CD4-positive, alpha-beta T cell treated with Interferon gamma for 1 hour (primary cell): ENCODE measurements around the gene ZDHHC1.

Experiments used
- DNase-seq: peaks from one replicate; pipeline ENCODE4 v3.0.0-alpha.2; 2020

Gene ZDHHC1

GRCh38 chr16:67406111-67406971 is 9.9 kb downstream of the ZDHHC1 start:
- DNase-seq, result no peak

DNA sequence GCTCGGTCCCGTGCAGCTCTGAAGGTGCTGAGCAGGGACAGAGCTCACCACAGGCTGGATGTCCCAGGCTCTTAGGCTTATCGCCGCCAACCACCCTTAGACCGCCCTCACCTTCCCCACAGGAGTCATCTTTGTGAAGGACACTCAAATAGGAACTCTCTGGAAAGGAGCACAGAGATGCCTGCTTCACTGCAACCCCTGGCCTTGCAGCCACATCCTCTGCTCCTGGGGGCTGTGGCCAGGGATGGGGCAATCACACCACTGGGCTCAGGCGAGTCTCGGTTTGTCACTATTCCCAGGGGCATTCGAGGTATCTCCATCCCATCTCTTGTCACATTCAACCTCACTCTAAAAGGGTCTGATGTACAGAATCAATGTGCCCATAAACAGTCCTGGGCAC is 10.9 kb downstream of the ZDHHC1 start:
- DNase-seq, result no peak

DNA sequence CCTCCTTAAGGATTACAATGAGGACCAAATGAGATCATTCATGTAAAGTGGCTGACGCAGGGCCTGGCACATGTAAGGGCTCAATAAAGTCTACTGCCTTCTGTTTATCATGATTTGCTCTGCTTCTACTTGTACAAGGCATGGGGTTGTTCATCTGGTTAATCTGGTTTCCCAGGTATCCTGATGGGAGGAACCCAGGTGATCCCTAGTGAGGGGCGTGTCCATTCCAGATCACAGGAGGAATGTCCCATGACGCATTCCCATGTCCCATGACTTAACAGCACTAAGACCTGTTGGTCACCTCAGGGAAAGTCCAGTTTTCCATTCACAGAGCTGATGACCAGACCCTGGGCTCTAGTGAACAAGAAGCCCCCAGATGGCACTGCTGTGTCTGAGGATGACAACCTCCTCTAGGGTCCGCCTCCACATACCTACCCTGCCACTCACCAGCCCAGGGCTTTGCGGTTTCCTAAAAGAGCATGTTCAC is 11.5 kb downstream of the ZDHHC1 start:
- DNase-seq, result no peak

DNA sequence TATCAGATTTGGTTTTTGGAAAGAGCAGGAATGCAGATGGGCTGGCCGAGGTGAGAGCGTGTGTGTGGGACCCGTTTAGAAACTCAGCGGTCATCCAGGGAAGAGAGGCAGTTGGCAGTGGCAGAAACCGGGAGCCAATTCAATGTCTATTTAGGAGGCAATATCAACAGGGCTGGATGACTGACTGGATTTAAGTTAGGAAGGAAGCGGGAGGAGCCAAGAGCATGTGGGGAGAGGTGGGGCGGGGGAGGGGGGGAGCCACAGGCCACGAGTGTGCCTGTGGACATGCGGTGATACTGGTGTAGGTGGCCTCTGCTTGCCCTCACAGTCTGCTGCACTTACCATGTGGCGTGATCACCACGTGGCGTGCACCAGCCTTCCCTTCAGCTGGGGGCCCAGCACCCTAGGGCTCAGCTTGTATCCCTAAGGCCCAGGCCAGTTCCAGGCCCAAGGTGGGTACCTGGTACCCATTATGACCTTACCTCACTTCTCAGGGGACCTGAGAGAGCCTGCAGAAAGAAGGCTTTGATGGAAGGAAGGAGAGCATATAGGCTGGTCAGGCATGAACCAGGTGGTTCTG is 12.2 kb downstream of the ZDHHC1 start:
- DNase-seq, result no peak

- DNase-seq, result no peak
Observed at GRCh38 chr16:67400901-67401300, 15.4 kb downstream of the ZDHHC1 start.

DNA sequence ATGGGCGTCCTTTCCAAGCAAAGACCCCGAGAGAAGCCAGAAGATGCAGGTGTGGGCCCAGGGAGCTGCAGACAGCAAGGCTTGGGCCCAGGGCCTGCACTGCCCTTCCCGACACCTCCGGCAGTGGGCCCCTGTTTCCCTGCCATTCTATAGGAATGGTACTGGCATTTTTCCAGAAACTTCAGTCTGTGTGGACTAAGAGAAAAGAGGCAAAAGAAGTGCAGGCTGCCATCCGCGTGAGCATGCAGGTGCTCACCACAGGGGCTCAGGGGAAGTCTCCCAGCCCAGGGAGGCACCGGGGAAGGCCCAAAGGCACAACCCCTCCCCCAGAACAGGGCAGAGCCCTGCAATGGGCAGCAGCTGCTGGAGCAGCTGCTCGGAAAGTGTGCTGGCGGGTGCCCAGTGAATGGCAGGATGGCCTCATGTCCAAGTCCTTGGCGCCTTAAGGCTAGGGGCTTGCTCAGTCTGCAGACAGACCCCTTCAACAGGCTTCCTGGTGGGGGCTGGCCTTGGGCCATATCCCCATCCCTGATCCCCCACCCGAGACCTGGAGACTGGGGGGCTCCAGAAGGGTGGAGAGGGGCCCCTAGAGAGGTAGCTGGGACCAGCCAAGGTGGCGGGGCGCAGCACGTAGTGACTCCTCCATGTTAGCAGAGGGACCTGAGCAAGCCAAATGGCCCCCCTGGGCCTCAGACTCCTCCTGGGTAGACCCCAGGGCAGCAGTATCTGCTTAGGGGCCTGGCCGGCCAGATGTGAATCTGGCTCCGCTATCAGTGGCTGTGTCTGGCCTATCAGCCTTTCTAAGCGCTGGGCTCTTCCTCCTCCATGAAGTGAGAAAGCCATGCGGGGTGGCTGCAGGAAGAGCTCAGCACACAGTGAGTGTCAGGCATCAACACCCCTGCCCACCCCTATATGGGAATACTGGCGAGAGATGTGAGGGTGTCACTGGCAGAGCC is 16.2 kb downstream of the ZDHHC1 start:
- no peak for DNase-seq

DNA sequence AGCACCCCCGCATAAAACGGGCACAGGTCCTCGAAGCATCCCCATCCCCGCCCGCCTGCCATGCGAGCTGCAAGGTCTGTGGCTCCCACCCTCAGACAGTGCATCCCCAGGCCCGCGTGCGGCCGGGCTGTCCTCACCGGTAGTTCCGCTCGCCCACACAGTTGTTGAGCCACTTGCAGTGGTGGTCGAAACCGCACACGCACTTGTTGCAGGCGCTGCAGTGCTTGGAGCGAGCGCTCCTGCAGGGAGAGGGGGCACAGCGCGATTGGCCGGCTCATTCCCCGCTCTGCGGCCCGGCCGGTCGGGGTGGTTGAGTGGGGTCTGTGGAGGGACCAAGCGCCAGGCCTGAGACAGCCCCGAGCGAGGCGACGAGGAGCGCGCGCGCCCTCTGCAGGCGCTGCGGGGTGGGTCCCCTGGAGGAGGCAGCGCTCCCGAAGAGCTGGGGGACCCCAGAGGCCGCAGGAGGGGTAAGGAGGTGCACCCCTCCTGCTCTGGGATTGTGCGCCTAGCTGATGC is 17.0 kb downstream of the ZDHHC1 start:
- DNase-seq, result peak; percentile 39

DNA sequence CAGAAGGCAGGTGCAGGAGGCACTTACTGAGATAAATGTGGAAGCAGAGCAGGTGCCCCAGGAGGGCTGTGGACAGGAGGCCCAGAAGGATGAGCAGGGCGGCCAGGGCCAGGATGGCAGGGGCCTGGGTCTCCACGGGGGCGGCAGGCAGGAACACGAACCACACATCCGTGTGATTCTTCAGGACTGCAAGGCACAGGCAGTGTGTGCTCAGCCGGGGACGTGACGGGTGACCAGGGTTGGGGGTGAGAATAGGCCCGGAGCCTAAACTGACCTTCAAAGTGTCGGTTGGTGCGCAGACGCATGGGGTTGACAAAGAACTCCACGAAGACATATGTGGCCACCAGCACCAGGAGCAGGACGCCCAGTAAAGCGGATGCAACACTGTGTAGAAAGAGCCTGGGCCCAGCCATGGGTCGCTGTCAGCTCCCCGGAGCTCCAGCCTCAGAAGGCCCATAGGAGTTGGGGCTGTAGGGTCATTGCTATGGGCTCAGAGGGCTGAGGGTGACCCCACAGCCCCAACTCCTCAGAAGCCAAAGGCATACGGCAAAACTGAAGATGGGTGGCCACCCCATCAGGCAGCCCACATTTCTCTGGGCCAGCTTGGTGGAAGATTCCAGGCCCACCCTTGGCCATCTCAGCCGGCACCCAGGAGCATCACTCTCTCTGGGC is 17.6 kb downstream of the ZDHHC1 start:
- DNase-seq, result no peak

DNA sequence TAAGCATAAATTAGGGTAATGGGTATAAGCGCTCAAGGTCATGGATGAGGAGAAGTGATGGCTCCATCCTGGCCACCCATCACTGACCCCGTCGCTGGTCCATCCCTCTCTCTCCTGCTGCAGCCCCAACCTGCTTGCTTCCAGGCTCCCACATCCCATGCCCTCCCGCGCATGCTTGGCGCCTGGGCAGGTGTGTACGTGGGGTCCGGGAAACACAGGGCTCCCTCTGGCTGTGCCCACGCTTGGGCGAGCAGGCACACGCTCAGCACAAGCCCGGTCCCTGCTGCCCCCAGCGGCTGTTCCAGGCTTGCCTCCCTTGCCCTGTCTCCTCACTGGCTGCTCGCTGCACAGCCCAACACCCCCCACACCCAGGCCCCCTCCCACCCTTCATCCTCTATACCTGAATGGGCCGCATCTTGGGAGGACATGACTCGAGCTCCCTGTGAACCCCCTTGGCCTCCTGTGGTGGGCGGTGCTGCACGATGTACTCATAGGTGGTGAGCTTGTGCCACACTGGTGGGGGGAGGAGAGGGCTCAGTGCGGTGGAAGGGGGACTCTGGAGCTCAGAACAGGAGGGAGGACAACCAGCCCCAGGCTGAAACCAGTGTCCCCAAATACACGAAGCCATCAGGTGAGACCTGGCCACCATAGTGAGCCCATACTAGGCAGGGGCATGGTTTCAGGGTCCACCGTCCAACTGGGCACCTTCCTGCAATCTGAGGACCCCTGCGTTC is 18.3 kb downstream of the ZDHHC1 start:
- DNase-seq, result no peak

DNA sequence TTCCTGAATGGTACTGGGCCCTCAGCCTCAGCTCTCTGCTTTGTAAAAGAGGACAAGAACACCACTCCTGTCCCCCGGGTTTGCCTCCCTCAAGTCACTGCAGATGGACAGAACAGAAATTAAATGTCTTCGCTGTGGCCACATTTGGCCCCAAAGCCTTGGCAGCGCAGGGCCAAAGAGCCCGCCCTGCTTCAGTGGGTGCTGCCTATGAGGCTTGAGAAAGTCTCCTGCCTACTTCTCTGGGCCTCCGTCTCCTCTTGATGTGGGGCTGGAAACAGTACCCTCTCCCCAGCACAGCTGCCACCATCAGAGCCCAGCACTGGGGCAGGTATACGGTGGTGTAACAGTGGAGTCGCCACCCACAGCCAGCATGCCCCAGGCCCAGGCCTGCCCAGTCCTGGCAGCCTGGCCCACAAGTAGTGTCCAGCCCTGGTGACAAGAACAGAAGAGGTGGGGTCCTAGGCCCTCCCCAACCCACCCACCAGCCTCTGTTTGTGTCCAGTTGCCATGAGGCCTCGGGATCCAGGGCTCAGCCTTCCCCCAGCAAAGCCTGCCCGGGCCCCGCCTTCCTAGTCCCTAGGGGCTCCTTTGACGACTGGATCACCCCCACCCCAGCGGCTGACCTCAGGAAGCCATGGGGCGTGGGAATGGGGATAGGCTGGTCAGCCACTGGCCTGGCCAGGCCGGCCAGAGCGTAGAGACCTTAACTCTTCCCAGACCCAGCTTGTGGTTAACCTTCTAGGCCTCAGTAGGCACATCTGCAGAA is 19.1 kb downstream of the ZDHHC1 start:
- DNase-seq, result no peak

DNA sequence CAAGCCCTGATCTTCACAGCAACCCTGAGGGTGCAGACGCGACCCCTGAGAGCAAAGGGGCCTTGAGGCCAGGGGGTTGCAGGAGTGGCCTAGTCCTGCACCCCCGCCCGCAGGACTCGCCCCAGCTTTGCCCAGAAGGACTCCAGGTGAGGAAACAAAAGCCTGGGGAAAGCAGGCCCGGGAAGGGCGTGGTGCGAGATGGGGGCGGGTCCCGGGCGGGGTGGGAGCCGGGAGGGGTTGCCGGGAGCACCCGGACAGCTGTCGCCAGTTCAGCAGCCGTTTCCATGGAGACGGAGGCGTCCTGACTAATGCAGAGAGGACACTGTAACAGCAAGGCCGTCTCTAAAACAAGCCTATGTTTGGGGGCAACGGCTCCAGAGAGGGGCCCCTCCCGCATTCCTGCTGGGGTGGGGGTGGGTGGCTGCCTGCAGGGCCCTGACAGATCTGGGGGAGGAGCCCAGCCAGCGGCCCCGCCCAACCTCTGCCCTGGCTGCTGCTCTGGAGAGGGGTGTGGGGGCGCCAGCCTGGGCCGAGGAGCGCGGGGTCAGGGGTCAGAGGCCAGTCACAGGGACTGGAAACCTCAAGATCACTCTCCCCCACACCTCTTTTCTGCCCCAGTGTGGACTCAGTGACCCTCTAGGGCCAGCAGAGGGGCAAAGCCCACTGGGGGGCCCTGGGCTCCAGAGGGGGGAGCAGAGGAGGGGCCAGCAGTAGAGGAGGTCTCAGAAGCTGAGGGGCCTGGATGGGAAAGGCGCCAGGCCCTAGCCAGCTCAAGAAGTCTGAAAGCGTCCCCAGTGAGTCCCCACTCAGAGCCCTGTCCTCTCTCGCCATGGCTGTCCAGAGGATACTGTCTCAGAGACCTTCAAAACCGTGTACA is 19.9 kb downstream of the ZDHHC1 start:
- DNase-seq, result peak; percentile 27

GRCh38 chr16:67395458-67396158 is 20.7 kb downstream of the ZDHHC1 start:
- no peak for DNase-seq

- peak; percentile 19 for DNase-seq
Observed at GRCh38 chr16:67395105-67395457, 21.2 kb downstream of the ZDHHC1 start.

GRCh38 chr16:67394155-67395104 is 21.8 kb downstream of the ZDHHC1 start:
- DNase-seq, result peak; percentile 36

DNA sequence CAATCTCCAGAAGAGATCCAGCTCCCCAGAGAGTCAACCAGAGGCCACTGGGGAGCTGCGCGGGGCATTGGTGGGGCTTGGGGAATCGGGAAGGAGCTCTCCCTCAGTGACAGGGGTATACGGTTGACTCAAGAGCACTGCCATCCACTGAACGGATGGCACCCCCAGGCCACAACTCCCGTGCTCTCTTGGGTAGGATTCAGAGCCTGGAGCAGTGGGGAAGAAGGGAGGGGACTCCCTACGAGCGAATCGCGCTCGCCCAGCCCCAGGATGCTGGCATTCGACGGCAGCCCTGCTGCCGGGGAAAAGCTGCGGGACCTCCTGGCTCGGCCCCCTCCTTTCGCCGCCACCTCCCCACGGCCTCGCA is 22.5 kb downstream of the ZDHHC1 start:
- DNase-seq, result no peak

GRCh38 chr16:67393111-67393787 is 23.0 kb downstream of the ZDHHC1 start, which contains the start of gene TPPP3:
Gene TPPP3, minus strand, starts transcription at chr16:67393498. Its CDS starts 2,387 bp downstream, at chr16:67391111.
- peak; percentile 79 for DNase-seq

DNA sequence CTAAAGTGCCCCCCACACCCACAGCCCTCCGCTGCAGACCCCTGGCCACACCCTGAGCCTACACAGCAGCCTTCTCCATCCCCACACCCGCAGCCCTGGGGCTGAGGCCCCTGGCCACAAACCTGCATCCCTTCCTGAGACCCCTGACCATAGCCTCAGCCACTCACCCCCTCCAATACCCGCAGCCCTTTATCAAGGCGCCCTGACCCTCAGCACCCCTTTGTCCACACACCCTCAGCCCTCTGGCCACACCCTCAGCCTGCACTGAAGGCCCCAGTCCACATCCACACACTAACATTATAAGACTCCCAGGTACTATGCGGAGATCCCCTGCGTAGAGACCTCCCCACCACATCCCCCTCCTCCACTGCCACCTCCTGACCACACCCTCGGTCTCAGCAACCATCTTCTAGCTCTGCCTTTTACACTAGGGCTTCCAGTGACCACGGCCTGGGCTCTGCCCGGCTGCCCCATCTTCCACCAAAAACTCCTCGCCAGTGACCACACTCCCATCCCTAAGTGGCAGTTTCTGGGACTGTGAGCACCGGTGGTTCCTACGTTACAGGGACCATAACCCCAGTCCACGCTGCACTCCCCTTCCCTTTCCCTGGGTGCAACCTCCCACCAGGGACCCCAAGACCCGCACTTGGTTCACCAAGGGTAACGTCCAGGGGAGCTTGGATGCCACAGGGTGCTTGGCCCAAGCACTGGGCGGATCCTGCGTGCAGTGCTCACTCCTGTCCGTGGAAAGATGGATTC is 23.8 kb downstream of the ZDHHC1 start:
- no peak for DNase-seq
